Osteocyte (in vitro differentiated cells): ENCODE measurements around the gene BCL2L2. TPM values are rescaled to one million over a fixed set of nuclear protein-coding genes. Genes with fewer than 3 reads are reported as not detected.
"Not testable (repeated sequence)": the region's sequence is repeated elsewhere in the genome, so short reads cannot be mapped to it uniquely, and the experiment has no call there.

Experiments
- DNase-seq: peaks from one replicate; pipeline ENCODE4 v3.0.0; 2021; ENCODE audit warnings: mixed read lengths; ENCODE audit not compliant: unreplicated experiment; ENCODE audit errors: extremely low spot score
- H3K27ac Mint-ChIP-seq: one replicate; pipeline ENCODE4 v1.8.0; 2021; ENCODE audit warnings: mild to moderate bottlenecking, mixed read lengths; ENCODE audit not compliant: unreplicated experiment
- H3K27me3 Mint-ChIP-seq: one replicate; pipeline ENCODE4 v1.8.0; 2021; ENCODE audit warnings: mixed read lengths; ENCODE audit not compliant: unreplicated experiment
- H3K36me3 Mint-ChIP-seq: one replicate; pipeline ENCODE4 v1.8.0; 2021; ENCODE audit warnings: mixed read lengths; ENCODE audit not compliant: unreplicated experiment
- H3K4me1 Mint-ChIP-seq: one replicate; pipeline ENCODE4 v1.8.0; 2021; ENCODE audit warnings: mixed read lengths; ENCODE audit not compliant: unreplicated experiment
- H3K4me3 Mint-ChIP-seq: one replicate; pipeline ENCODE4 v1.8.0; 2021; ENCODE audit warnings: mild to moderate bottlenecking, moderate library complexity, mixed read lengths; ENCODE audit not compliant: unreplicated experiment
- H3K9me3 Mint-ChIP-seq: one replicate; pipeline ENCODE4 v1.8.0; 2021; ENCODE audit warnings: mixed read lengths; ENCODE audit not compliant: unreplicated experiment
- total RNA-seq: library from RNA; stranded (reverse); gene quantifications from 2 replicates; pipeline ENCODE4 v1.2.1, GENCODE V29; 2021
- TF ChIP-seq, protein P1 (sequence below): fragments of 200-600 bp; sonication (generic); IDR thresholded peaks from 2 replicates; pipeline ENCODE4 v1.5.0; 2021; ENCODE audit warnings: antibody characterized with exemption, mild to moderate bottlenecking, moderate library complexity

BCL2L2 gene
- total RNA-seq, 1 donor from 2014 or later, result 27.9 TPM

DNA sequence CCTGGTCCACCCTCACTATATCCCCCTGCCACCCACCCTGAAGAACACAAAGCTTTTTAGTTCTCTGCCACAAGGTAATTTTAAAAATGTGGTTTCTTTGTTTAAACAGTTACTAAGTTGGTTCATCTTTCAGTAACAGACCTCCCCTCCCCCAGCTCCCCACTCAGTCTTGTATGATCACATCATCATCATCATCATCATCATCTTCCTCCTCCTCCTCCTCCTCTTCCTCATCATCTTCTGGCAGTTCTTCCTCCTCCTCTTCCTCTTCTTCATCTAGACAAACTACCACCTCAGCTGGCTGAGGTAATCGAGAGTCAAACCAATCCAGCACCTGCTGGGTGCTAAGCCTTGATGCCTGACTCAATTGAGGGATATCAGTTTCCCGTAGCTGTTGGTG, 31.2 kb upstream of the BCL2L2 start:
- H3K9me3 Mint-ChIP-seq, result no peaks in the 10 kb centered on the region
- no peak overlapping the region for H3K4me3 Mint-ChIP-seq
- no peaks in the 10 kb centered on the region for H3K4me1 Mint-ChIP-seq
- TF ChIP-seq, protein P1, sequence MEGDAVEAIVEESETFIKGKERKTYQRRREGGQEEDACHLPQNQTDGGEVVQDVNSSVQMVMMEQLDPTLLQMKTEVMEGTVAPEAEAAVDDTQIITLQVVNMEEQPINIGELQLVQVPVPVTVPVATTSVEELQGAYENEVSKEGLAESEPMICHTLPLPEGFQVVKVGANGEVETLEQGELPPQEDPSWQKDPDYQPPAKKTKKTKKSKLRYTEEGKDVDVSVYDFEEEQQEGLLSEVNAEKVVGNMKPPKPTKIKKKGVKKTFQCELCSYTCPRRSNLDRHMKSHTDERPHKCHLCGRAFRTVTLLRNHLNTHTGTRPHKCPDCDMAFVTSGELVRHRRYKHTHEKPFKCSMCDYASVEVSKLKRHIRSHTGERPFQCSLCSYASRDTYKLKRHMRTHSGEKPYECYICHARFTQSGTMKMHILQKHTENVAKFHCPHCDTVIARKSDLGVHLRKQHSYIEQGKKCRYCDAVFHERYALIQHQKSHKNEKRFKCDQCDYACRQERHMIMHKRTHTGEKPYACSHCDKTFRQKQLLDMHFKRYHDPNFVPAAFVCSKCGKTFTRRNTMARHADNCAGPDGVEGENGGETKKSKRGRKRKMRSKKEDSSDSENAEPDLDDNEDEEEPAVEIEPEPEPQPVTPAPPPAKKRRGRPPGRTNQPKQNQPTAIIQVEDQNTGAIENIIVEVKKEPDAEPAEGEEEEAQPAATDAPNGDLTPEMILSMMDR, result no peak
- no peak overlapping the region for H3K27ac Mint-ChIP-seq
- H3K36me3 Mint-ChIP-seq, result peaks cover 9% of the 10 kb centered on the region
- no peaks in the 10 kb centered on the region for H3K27me3 Mint-ChIP-seq
- no peak for DNase-seq

DNA sequence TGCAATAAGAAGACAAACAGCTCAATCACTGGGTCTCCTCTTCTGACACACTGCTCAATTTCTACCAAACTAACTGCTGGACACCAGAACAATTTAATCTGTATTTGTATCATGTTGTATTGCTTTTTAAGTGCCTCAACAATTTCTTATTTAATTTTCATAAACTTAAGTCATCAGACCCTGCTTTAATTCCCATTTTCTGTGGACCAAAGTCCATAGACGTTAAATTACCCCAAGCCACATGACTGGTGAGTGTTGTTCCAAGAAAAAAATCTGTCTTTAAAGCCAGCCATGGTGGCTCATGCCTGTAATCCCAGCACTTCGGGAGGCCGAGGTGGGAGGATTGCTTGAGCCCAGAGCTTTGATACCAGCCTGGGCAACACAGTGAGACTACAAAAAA, 29.4 kb upstream of the BCL2L2 start:
- no peak overlapping the region for H3K27ac Mint-ChIP-seq
- peaks cover 9% of the 10 kb centered on the region for H3K36me3 Mint-ChIP-seq
- no peak for DNase-seq
- TF ChIP-seq, protein P1, result no peak
- no peak overlapping the region for H3K4me3 Mint-ChIP-seq
- no peaks in the 10 kb centered on the region for H3K9me3 Mint-ChIP-seq
- H3K4me1 Mint-ChIP-seq, result no peaks in the 10 kb centered on the region
- no peaks in the 10 kb centered on the region for H3K27me3 Mint-ChIP-seq

DNA sequence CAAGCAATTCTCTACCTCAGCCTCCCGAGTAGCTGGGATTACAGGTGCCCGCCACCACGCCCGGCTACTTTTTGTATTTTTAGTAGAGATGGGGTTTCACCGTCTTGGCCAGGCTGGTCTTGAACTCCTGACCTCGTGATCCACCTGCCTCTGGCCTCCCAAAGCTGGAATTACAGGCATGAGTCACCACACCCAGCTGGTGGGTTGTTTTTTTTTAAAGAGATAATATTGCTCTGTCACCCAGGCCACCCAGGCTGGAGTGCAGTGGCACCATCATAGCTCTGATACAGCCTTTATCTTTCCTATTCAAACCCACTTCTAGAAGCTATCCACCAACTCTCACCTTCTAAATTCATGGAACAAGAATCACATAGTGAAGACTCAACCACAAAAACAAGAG, 28.7 kb upstream of the BCL2L2 start:
- not testable (repeated sequence) for H3K4me1 Mint-ChIP-seq, H3K27me3 Mint-ChIP-seq, H3K36me3 Mint-ChIP-seq, DNase-seq, H3K9me3 Mint-ChIP-seq, H3K4me3 Mint-ChIP-seq, H3K27ac Mint-ChIP-seq

DNA sequence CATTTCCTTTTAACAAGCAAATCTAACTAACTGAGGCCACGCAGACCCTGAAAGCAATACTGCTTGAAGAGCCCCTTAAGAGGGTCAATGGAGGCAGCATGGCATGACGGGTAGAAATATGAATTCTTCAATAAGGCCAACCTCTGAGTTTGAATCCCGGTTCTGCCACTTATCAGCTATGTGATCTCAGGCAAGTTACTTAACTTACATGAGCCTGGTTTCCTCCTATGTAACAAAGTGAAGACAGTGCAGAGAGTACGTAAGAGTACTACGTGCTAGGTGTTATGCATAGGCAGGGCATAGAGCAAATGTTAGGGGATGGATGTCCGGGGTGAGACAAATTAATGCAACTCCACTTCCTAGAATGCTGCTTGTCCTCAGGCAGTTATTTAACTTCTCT, 25.4 kb upstream of the BCL2L2 start:
- peaks cover 9% of the 10 kb centered on the region for H3K4me1 Mint-ChIP-seq
- no peak overlapping the region for H3K27ac Mint-ChIP-seq
- no peak for DNase-seq
- H3K9me3 Mint-ChIP-seq, result no peaks in the 10 kb centered on the region
- TF ChIP-seq, protein P1, result no peak
- no peak overlapping the region for H3K4me3 Mint-ChIP-seq
- H3K27me3 Mint-ChIP-seq, result no peaks in the 10 kb centered on the region
- no peaks in the 10 kb centered on the region for H3K36me3 Mint-ChIP-seq

DNA sequence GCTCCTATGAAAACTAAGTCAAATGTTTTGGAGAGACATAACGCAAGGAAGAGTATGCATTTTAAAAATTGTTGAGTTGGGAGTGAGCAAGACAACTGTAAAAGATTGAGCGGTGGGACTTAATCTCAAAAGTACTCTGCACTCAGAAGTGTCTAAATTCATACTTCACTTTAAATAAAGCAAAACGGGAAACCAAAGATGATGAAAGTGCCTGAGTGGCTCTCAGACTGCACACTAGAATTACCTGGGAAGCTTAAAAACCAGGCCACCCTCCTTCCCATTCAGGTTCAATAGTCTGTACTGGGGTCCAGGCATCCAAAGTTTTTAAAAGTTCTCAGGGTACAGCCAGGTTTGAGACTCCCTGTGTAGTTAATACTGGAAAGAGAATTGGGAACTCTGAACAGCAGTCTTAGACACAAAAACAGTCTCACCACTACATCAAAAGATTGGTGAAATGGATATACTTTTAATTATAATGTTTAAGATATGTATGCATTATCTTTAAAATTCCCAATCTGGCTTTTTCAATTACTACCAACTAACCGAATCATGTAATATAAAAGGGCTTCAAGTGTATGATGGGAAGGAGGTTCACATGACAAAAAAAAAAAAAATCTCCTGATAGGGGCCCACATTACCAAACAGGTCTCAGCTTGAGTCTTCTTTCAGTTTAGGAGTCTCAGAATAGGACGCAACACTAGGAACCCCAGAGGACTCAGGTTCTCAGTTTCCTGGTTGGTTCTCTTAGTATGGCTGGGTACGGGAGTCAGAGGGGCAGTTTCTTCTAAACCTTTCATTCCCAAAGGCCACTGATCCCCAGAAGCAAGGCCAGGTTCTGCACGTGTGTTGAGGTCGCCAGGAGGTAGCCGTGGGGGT, 21.7 kb upstream of the BCL2L2 start:
- Mint-ChIP-seq H3K4me1 (peaks cover 14% of the 10 kb centered on the region), H3K36me3 (no peaks in the 10 kb centered on the region), H3K9me3 (no peaks in the 10 kb centered on the region), H3K27ac (peak overlapping the region; percentile 69), H3K4me3 (peak overlapping the region; percentile 92), H3K27me3 (peaks cover 13% of the 10 kb centered on the region)
- DNase-seq, result no peak
- TF ChIP-seq, protein P1, result no peak
